ENCODE measurements around the gene NKD1.

Gene NKD1

DNA sequence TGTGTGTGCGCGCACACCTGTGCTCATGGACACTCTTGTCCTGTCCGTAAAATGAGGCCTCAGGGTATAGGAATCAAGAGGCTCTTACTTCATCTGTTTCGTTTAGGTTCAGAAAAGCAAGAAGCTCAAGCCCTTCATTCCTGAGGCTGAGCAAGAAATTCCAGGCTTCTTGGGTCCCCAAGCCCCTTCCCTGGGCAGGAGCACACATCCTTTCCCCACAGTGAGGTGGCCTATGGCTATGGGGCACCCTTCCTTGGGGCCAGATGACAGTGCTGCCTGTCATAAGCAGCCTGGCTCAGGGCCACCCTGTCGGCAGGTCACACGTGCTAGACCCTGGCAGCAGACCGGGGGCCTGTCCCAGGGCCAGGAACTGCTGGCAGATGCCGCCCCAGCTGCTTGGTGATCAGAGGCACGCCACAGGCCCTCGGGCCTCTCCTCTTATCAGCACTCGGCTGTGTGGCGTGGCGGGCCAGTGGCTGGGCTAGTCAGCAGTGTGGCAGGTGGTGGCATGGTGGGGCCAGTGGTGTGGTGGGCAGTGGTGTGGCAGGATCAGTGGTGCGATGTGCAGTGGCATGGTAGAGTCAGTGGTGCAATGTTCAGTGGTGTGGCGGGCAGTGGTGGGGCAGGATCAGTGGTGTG, 50.2 kb downstream of the NKD1 start:
- DNase-seq (ENCODE audit: low read depth in 4 of 4, low spot score in 1 of 4): no peak

DNA sequence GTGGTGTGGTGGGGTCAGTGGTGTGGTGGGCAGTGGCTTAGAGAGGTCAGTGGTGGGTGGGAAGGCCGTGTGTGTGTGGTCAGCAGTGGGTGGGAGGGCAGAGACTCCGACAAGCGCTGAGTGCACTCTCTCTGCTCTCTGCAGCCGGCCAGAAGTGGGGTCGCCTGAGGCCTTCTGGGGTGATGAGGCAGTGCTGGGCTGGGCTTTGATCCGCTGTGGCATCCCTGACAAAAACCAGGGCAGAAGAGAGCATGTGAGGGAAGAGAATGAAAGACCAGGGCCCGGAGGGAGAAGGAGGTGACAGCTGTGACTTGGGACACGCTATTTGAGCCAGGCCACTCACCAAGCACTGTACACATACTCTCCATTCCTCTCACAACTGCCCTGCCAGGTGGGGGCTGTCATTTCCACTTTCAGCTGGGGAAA, 50.8 kb downstream of the NKD1 start:
- DNase-seq (ENCODE audit: low read depth in 4 of 4, low spot score in 1 of 4): no peak

DNA sequence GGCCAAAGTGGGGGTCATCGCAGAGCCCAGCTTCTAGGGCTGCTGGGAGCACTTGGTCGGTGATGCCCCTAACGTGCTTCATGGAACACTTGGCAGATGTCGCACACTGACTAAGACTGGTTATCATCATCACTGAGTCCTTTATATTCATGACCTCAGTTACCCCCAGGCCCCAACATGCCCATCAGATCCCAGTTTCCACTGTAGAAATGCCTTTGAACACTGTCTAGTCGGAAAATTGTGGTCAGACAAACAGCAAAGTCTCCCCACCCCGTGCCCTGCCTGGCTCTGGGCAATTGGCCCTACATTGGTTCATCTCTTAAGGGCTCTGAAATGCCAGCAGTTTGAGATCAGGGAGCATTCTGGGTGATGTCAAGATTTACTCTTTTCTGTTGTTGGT, 51.3 kb downstream of the NKD1 start:
- DNase-seq (ENCODE audit: low read depth in 4 of 4, low spot score in 1 of 4): no peak

DNA sequence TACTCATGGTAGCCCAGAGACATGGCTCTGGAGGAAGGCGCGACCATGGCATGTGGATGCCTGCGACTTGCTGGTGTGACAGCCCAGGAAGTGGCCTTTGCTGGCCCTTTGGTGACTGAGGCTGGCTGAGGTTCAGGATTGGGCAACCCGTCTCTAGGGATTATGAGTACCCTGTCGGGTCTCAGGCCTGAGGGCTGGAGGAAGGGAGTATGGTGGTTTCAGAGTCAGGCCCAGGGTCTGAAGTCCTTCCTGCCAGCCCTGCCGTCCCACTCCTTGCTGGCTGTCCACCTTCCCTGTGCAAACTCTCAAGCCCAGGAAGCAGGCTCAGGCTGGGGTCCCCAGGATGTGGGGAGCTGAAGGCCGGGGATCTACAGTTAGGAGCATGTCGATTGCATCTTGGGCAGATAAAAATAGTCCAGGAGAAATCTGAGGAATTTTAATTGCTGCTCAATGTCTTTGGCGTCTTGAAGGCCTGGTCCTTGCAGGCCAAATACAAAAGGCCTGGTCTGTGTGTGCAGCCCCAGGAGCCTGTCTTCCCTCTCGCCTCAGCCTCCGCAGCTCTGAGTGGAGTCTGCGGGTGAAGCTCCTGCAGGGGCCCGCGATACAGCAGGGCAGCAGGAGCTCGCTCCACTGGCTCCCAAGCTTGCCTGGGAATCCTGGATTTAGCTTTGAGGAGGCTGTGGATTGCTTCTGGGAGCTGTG, 52.5 kb downstream of the NKD1 start:
- no peak for DNase-seq (ENCODE audit: low read depth in 4 of 4, low spot score in 1 of 4)

DNA sequence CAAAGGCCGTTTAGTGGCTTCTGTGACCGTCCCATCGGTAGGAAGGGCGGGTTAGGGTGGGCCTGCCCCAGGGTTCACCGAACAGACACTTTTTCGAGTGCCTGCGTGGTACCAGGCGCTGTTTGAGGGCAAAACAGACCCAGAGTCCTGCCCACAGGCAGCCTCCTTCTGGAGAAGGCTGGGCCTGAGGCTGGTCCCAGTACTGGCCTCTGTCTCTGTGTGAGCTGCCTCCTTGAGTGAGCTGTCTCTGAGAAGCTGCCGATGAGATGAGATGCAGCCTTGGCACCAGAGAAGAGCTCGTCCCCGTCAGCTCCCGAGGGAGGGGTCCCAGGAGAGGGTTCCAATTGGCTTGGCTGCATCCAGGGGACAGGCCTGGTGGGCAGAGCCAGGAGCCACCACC, 53.1 kb downstream of the NKD1 start:
- no peak for DNase-seq (ENCODE audit: low read depth in 4 of 4, low spot score in 1 of 4)

DNA sequence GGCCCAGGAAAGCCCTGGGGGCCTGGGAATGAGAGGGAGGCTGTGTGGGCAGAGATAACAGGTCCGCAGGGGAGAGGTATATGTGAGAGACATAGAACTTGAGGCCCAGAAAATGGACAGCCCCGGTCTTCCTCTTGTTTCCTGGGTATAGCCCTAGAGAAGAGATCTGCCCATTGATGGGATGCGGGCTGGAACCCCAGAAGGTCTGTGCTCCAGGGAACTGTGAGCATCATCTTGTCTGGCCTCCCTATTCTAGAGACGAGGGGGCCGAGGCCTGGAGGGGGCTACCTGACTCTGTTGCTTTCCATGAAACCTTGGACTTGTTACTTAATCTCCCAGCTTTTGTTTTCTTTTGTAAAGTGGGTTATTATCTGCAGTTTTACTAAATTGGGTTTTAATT, 53.9 kb downstream of the NKD1 start:
- DNase-seq (ENCODE audit: low read depth in 4 of 4, low spot score in 1 of 4): no peak

DNA sequence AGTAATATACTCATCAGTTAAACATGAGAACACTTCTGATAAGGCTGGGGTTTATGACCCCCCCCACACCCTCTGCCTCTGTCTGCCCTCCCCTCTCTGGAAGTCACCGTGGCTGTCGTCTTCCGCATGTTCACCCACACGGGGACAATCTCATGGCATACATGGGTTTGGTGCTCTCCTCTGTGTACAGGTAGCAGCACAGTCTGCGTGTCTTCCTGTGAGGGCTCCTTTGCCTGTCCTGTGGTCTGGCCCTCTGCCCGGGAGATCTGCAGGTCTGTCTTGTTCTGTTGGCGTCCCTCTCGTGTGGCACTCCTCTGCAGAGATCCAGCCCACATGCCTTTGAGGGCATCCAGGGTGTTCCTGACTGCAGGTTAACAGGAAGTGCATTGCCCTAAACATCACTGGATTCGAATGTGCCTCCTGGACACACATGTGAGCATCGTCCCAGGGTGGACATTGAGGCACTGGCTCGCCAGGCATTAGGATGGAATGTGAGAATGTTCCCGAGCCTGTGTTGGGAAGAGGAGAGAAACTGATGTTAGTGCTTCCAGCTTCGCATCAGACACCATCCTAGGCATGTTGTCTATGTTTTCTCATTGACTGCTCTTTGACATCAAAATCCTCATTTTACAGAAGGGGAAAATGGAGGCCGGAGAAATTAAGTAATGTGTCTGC, 54.5 kb downstream of the NKD1 start:
- no peak for DNase-seq (ENCODE audit: low read depth in 4 of 4, low spot score in 1 of 4)

DNA sequence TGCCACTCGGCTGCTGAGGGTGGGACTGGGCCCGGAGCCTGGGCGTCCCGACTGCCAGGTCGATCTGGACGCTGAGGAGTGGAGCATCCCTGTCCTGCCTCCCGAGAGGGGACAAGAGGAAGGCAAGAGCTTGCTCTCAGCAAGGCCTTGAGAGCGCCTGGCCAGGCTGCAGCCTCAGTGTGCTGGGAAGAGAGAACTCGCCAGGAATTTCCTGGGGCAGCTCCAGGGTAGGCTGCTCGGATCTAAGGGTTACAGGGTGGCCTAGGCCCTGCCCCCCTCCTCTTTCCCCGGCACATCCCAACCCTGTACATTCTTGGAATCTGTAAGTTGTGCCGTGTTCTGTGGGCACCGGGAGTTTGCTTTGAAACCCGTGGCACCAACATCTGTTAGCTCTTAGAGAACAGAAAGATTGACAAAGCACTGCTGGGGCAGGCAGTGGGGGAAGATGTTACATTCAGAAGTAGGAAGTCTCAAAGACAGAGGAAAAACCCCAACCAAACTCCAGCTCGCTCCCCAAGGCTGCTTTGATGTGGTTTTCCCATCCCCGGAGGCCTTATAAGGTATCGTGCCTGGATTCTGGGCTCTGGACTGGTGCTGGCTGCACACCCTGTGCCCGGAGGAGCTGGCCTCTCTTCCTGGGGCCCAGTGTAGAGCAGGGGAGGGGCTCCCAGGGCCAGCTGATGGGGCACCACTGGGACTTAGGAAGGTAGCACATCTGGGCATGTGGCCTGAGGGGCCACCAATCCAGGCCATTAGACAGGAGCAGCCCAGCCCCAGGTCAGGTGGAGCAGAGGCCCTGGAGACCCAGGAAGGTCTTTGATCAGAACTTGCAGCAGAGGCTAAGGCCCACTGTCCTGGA, 55.2 kb downstream of the NKD1 start:
- no peak for DNase-seq (ENCODE audit: low read depth in 4 of 4, low spot score in 1 of 4)

DNA sequence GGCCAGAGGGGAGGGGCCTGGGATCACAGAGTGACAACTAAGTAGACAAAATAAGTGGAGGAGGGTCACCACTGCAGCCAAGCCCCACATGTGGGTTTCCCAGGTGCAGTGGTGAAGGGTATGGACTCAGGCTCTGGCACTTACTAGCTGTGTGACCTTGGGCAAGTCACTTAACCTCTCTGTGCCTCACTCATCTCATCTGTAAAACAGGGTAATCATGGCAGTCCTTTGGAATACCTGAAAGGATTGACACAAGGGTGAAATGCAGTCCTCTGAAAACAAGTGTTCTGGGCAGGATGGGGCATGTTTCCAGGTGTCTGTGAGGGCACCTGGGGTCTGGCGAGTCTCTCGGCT, 55.8 kb downstream of the NKD1 start:
- no peak for DNase-seq (ENCODE audit: low read depth in 4 of 4, low spot score in 1 of 4)

DNA sequence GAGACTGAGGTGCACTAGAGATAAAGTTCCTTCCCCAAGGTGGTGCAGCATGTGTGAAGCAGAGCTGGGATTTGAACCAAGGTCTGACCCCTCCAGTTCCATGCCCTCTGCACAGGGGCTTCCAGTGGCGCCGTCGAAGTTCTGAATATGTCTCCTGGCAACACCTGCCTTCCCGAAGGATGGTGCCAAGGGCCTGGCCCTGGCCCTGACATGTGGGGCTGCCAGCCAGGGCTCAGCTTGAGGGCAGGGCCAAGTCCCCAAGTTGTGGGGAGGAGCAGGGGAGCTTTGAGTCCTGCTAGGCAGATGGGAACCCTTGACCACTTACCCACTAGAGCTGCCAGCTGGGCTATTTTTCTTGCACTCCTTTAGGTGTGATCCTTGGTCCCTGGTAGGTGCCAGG, 56.4 kb downstream of the NKD1 start:
- DNase-seq (ENCODE audit: low read depth in 4 of 4, low spot score in 1 of 4): no peak

DNA sequence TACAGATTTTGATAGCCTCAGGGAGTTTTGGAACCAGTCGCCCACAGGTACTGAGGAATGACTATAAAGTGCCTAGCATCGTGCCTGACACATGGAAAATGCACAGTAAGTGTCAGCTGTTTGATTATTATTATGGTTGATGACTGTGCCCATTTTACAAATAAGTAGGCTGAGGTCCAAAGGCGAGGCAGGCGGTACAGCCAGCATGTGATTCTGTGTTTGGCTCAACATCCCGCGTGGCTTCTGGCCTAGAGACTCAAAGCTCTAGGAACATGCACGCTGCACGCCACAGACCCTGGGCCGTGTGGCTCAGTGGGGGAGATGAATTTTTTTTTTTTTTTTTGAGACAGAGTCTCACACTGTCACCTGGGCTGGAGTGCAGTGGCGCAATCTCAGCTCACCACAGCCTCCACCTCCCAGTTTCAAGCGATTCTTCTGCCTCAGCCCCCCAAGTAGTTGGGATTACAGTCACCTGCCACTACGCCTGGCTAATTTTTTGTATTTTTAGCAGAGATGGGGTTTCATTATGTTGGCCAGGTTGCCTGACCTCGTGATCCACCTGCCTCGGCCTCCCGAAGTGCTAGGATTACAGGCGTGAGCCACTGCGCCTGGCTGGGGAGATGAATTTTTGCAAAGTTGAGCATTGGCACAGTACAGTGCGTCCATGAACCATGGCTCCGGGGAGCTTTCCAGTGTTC, 57.7 kb downstream of the NKD1 start:
- no peak for DNase-seq (ENCODE audit: low read depth in 4 of 4, low spot score in 1 of 4)

DNA sequence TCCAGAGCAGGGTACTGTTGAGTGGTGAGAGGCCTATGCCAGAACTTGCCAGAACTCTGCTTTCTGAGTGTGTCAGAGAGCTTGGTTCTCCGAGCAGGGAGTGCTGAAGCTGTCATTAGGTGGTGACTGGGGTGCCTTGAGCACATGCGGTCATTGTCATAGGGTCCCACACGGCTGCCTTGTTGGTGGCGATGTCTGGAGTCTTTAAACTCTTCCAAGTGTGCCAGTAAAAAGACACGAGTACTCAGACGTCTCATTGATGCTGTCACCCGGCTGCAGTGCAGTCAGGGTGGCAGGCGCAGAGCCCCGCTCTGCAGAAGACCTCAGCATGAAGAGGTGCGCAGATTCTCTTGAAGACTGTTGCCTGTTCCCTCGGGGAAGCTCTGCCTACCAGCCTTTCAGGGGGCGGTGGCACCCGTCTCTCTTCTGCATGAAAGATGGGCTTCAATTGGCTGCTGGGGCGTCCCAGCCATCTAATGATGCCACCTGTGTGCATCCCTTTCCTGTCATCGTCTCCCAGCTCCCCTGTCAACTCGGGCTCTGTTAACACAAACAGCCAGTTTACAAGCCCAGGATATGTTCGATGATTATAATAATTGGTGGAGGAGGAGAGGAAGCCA, 58.3 kb downstream of the NKD1 start:
- no peak for DNase-seq (ENCODE audit: low read depth in 4 of 4, low spot score in 1 of 4)

DNA sequence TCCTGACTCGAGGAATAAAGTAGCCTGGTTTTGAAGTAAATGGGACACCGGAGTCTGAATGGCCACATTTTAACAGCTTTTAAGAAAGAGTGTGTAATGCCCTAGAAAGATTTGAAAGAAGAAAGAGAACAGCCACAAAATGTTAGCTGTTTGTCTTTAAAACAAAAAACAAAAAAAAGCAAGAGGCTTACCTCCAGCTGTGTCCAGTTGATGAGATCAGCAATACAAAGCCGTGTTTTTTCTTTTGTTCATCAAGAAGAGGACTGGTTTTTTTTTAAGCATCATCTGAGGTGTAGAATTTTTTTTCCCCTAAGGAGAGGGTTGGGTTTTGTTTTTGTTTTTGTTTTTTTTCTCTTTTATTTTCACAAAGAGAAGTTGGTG, 58.8 kb downstream of the NKD1 start:
- DNase-seq (ENCODE audit: low read depth in 4 of 4, low spot score in 1 of 4): no peak

DNA sequence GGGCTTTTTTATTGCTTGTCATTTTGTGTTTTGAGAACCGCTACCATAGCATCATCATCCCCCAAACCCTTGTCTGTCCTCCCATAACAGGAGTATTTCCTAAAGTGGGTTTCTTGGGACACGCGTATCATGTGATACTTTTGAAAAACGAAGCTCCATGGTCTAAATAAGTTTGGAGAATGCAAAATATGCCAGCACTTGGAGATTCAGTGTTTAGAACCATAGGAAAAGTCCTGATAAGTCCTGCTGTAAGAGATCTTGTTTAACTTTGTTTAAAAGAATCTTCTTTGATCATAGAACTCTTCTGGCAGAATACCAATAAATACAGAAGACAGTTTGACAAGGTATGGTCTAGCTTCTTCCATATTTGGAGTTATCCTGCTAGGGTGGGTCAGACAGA, 59.3 kb downstream of the NKD1 start:
- no peak for DNase-seq (ENCODE audit: low read depth in 4 of 4, low spot score in 1 of 4)

DNA sequence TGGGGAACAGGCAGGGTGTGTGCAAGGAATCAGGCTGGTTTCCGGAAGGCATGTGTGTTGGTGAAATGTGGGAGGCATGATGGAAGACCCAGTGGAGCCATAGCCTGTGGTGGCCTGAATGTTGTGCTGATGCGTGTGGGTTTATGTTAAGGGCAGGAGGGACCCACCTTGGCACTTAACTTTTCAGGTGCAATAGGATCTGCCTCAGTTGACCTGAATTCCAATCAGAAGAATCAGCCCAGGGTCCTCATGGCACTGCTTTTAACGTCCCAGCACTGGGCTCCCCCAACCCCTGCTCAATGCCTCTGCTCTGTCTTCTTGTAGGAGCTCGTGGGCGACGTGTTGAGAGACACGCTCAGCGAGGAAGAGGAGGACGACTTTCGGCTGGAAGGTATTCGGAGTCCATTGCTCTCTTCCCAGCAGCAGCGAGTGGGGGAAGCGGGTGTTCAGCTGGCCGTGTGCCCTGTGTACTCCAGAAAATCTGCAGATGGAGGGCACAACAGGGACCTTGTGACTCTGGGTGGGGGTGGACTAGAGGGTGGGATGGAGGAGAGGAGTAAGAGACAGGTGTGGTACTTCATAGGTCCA, 59.9 kb downstream of the NKD1 start:
- DNase-seq (ENCODE audit: low read depth in 4 of 4, low spot score in 1 of 4): no peak

DNA sequence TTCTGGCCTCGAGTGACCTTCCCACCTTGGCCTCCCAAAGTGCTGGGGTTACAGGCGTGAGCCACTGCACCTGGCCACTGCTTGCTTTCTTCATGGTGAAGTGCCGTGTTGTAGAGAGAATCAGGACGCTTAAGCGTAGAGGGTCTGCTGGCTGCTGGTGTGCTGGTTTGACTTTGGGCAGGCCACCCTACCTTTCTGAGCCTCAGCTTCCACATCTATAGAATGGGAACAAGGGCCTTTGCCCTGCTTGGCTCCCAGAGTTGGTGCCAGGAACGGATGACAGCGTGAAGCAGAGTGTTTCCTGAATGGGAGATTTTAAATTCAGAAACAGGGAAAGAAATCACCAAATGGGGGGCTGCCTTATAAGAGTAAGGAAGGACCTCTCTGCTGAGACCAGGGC, 60.9 kb downstream of the NKD1 start:
- no peak for DNase-seq (ENCODE audit: low read depth in 4 of 4, low spot score in 1 of 4)

DNA sequence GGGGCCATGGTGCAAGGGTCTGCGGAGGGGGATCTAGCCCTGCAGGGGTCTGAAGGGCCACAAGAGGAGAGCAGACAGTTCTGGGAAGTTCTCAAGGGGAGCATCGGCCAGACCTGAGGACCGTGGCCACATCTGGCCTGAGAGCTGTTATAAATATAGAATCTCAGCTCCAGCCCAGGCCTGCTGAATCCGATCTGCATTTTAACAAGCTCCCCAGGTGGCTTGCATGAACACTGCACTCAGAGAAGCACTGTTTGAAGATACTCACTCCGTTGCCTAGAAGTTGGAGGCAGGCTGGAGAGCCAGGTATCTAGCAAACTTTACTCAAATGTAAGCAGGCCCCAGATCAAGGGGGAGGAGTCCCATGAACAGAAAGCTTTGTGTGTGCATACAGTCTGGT, 61.3 kb downstream of the NKD1 start:
- DNase-seq (ENCODE audit: low read depth in 4 of 4, low spot score in 1 of 4): no peak

DNA sequence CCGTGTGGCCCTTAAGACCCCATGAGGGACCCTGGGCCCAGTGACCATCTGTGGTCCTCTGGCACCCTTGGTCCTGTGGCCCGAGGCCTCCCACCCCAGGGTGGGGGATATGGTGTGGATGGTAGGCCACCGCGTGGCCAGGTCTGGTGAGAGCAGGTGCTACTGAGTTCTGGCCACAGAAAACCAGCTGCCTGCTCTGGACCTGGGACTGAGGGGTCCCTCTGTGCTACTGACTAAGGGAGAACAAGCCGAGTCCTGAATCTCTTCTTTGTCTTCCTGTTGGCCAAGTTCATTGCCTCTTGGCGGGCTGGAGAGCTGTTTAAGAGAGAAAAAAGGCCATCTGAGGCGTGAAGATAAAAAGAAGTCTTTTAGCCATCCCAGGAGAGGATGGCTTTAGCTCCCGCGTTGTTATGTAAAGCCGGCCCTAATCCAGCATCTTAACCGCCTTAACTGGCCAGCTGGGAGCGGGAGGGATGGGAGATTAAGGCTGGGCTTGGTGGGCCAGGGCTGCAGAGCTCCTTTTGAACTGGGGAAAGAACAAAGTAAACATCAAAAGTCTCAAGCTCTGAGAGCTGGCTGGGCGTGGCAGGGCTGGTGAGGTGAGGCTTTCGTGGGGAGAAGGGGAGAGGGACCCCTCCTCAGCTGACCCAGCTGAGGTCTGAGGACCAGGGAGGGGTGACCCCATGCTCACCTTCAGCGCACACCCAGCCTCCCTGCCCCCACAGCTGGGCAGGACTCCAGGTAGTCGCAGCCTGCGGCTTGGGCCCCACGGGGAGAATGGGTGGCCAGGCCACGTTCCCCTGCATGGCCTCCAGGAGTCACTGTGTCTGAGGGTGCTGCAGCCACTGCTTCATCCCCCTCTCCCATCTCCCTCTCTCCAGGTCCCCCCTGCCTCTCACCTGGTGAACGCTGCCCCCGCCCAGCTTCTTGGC, 62.4 kb downstream of the NKD1 start:
- DNase-seq (ENCODE audit: low read depth in 4 of 4, low spot score in 1 of 4): no peak

DNA sequence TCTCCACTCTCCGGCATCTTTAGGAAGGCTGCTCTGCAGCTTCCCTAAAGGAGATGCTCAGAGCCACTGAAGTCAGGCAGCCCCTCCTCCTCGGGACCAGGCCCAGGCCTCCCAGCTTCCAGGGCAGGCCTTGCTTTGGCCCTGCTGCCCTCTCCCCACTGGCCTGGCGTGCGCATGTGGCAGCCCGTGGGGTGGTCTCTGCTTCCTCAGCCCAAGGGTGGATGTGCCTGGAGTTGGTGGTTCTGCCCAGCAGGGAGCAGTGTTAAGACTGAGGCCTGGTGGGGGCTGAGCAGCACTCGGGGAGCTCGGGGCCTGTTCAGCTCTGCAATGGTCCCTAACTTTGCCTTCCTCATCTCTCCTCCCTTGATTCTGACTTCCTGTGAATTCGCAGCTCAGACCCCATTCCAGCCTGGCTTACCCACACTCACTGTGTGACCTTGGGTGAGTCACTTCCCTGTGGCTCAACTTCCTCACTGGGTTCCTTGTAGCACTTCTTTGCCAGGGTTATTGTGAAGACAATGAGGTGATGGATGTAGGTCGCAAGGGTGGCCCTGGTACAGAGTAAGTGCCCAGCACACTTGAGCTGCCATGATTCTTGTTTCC, 63.2 kb downstream of the NKD1 start:
- DNase-seq (ENCODE audit: low read depth in 4 of 4, low spot score in 1 of 4): no peak
